Measurements from ENCODE around the gene ZNF200. TPM values are rescaled to one million over a fixed set of nuclear protein-coding genes. Genes with fewer than 3 reads are reported as not detected.
"Not testable (repeated sequence)": the region's sequence is repeated elsewhere in the genome, so short reads cannot be mapped to it uniquely, and the experiment has no call there.

ZNF200 gene
- 13.6 and 15.8 TPM in 2 replicates for total RNA-seq

GRCh38 chr16:3234857-3235561, at the start of gene ZNF200:
Gene ZNF200, minus strand, starts transcription at chr16:3235158. Its CDS starts 1,403 bp downstream, at chr16:3233755.
- H3K27me3 Mint-ChIP-seq (ENCODE audit: insufficient read depth): no peaks in the 10 kb centered on the region
- peak; percentile 91 for DNase-seq (ENCODE audit: low spot score)
- H3K27ac Mint-ChIP-seq: peak within 1 kb of the TSS; percentile 94
- intact Hi-C loops (cut with micrococcal nuclease): loop anchor here (1.0 to 5.0 kb wide), 7 partner anchors 20 to 209 kb away; partner anchors contain the start of genes TIGD7, ZNF174, ZNF75A and ZSCAN32
- H3K9me3 Mint-ChIP-seq: peaks cover 31% of the 10 kb centered on the region
- H3K4me3 Mint-ChIP-seq: peak within 1 kb of the TSS; percentile 94
- H3K4me1 Mint-ChIP-seq (ENCODE audit: low read depth): peaks cover 15% of the 10 kb centered on the region
- peaks cover 38% of the 10 kb centered on the region for H3K36me3 Mint-ChIP-seq (ENCODE audit: low read depth)

GRCh38 chr16:3283543-3284447, 48.8 kb upstream of the ZNF200 start:
- peaks cover 49% of the 10 kb centered on the region for H3K36me3 Mint-ChIP-seq (ENCODE audit: low read depth)

GRCh38 chr16:3282730-3283542, 48.0 kb upstream of the ZNF200 start, which contains the start of gene ZNF263:
Gene ZNF263, plus strand, starts transcription at chr16:3283491. Its CDS starts 328 bp downstream, at chr16:3283819.
- intact Hi-C loops (cut with micrococcal nuclease): loop anchor here (1.0 to 5.0 kb wide), 9 partner anchors 19 to 217 kb away; partner anchors contain the start of genes NAA60, OR1F1, TIGD7 and ZNF174
- Mint-ChIP-seq H3K27ac (peak within 1 kb of the TSS; percentile 97), H3K36me3 (ENCODE audit: low read depth) (peaks cover 40% of the 10 kb centered on the region), H3K27me3 (ENCODE audit: insufficient read depth) (no peaks in the 10 kb centered on the region), H3K9me3 (peaks cover 34% of the 10 kb centered on the region), H3K4me3 (peak within 1 kb of the TSS; percentile 96), H3K4me1 (ENCODE audit: low read depth) (peaks cover 23% of the 10 kb centered on the region)
- peak; percentile 90 for DNase-seq (ENCODE audit: low spot score)

More at GRCh38 chr16:3283543-3284447, 48.8 kb upstream of the ZNF200 start:
- intact Hi-C loops (cut with micrococcal nuclease): loop anchor here (1.0 to 5.0 kb wide), 8 partner anchors 19 to 217 kb away; partner anchors contain the start of genes NAA60, OR1F1, TIGD7 and ZNF174
- peaks cover 23% of the 10 kb centered on the region for H3K4me1 Mint-ChIP-seq (ENCODE audit: low read depth)
- peak overlapping the region; percentile 97 for H3K27ac Mint-ChIP-seq
- H3K9me3 Mint-ChIP-seq: peaks cover 35% of the 10 kb centered on the region
- DNase-seq (ENCODE audit: low spot score): no peak
- peak overlapping the region; percentile 96 for H3K4me3 Mint-ChIP-seq
- no peaks in the 10 kb centered on the region for H3K27me3 Mint-ChIP-seq (ENCODE audit: insufficient read depth)

GRCh38 chr16:3282103-3282729, 47.3 kb upstream of the ZNF200 start:
- DNase-seq (ENCODE audit: low spot score): no peak
- Mint-ChIP-seq H3K27ac (peak overlapping the region; percentile 97), H3K4me3 (peak overlapping the region; percentile 94), H3K36me3 (ENCODE audit: low read depth) (peaks cover 35% of the 10 kb centered on the region), H3K27me3 (ENCODE audit: insufficient read depth) (peaks cover 3% of the 10 kb centered on the region), H3K9me3 (peaks cover 28% of the 10 kb centered on the region), H3K4me1 (ENCODE audit: low read depth) (peaks cover 23% of the 10 kb centered on the region)
- intact Hi-C loops (cut with micrococcal nuclease): loop anchor here (1.0 to 5.0 kb wide), 3 partner anchors 47 to 161 kb away; partner anchors contain the start of genes NAA60, OR1F1, ZNF200 and ZNF597

GRCh38 chr16:3281222-3281820, 46.4 kb upstream of the ZNF200 start:
- H3K27me3 Mint-ChIP-seq (ENCODE audit: insufficient read depth): peaks cover 5% of the 10 kb centered on the region
- H3K4me1 Mint-ChIP-seq (ENCODE audit: low read depth): peaks cover 23% of the 10 kb centered on the region
- H3K4me3 Mint-ChIP-seq: peak overlapping the region; percentile 30
- H3K27ac Mint-ChIP-seq: no peak overlapping the region
- peaks cover 27% of the 10 kb centered on the region for H3K36me3 Mint-ChIP-seq (ENCODE audit: low read depth)
- DNase-seq (ENCODE audit: low spot score): no peak
- intact Hi-C loops (cut with micrococcal nuclease): loop anchor here (5.0 kb wide), 1 partner anchor 94 kb away; the partner anchor contains the start of gene OR1F1
- H3K9me3 Mint-ChIP-seq: peaks cover 24% of the 10 kb centered on the region

- H3K4me1 Mint-ChIP-seq (ENCODE audit: low read depth): no peaks in the 10 kb centered on the region
- H3K27ac Mint-ChIP-seq: no peak overlapping the region
- peaks cover 3% of the 10 kb centered on the region for H3K36me3 Mint-ChIP-seq (ENCODE audit: low read depth)
- peaks cover 6% of the 10 kb centered on the region for H3K27me3 Mint-ChIP-seq (ENCODE audit: insufficient read depth)
- peaks cover 19% of the 10 kb centered on the region for H3K9me3 Mint-ChIP-seq
- intact Hi-C loops (cut with micrococcal nuclease): no loop called here
- no peak overlapping the region for H3K4me3 Mint-ChIP-seq
- no peak for DNase-seq (ENCODE audit: low spot score)
These were observed 41.7 kb upstream of the ZNF200 start for GRCh38 chr16:3276679-3277078.

GRCh38 chr16:3274947-3275346, 40.0 kb upstream of the ZNF200 start:
- H3K9me3 Mint-ChIP-seq: peaks cover 18% of the 10 kb centered on the region
- no peak for DNase-seq (ENCODE audit: low spot score)
- peaks cover 3% of the 10 kb centered on the region for H3K36me3 Mint-ChIP-seq (ENCODE audit: low read depth)
- H3K27ac Mint-ChIP-seq: no peak overlapping the region
- no peak overlapping the region for H3K4me3 Mint-ChIP-seq
- no peaks in the 10 kb centered on the region for H3K4me1 Mint-ChIP-seq (ENCODE audit: low read depth)
- peaks cover 6% of the 10 kb centered on the region for H3K27me3 Mint-ChIP-seq (ENCODE audit: insufficient read depth)
- intact Hi-C loops (cut with micrococcal nuclease): no loop called here

- H3K9me3 Mint-ChIP-seq: peaks cover 22% of the 10 kb centered on the region
- H3K27me3 Mint-ChIP-seq (ENCODE audit: insufficient read depth): peaks cover 6% of the 10 kb centered on the region
- H3K36me3 Mint-ChIP-seq (ENCODE audit: low read depth): peaks cover 3% of the 10 kb centered on the region
- intact Hi-C loops (cut with micrococcal nuclease): no loop called here
- no peak overlapping the region for H3K27ac Mint-ChIP-seq
- DNase-seq (ENCODE audit: low spot score): no peak
- no peak overlapping the region for H3K4me3 Mint-ChIP-seq
- H3K4me1 Mint-ChIP-seq (ENCODE audit: low read depth): no peaks in the 10 kb centered on the region
These were observed 39.5 kb upstream of the ZNF200 start for GRCh38 chr16:3274490-3274889.

- peaks cover 19% of the 10 kb centered on the region for H3K36me3 Mint-ChIP-seq (ENCODE audit: low read depth)
- peaks cover 31% of the 10 kb centered on the region for H3K9me3 Mint-ChIP-seq
- DNase-seq (ENCODE audit: low spot score); intact Hi-C loops (cut with micrococcal nuclease); H3K27ac Mint-ChIP-seq; H3K4me3 Mint-ChIP-seq; H3K4me1 Mint-ChIP-seq (ENCODE audit: low read depth); H3K27me3 Mint-ChIP-seq (ENCODE audit: insufficient read depth): not testable (repeated sequence)
These were observed 36.3 kb upstream of the ZNF200 start for GRCh38 chr16:3271281-3271680.

GRCh38 chr16:3270718-3271117, 35.8 kb upstream of the ZNF200 start:
- intact Hi-C loops (cut with micrococcal nuclease); H3K4me1 Mint-ChIP-seq (ENCODE audit: low read depth); H3K27me3 Mint-ChIP-seq (ENCODE audit: insufficient read depth); H3K4me3 Mint-ChIP-seq; H3K27ac Mint-ChIP-seq; DNase-seq (ENCODE audit: low spot score): not testable (repeated sequence)
- Mint-ChIP-seq H3K36me3 (ENCODE audit: low read depth) (peaks cover 17% of the 10 kb centered on the region), H3K9me3 (peaks cover 29% of the 10 kb centered on the region)

- Mint-ChIP-seq H3K27ac (no peak overlapping the region), H3K36me3 (ENCODE audit: low read depth) (peaks cover 20% of the 10 kb centered on the region), H3K27me3 (ENCODE audit: insufficient read depth) (no peaks in the 10 kb centered on the region), H3K4me3 (no peak overlapping the region), H3K4me1 (ENCODE audit: low read depth) (peaks cover 11% of the 10 kb centered on the region), H3K9me3 (peaks cover 22% of the 10 kb centered on the region)
- DNase-seq (ENCODE audit: low spot score): no peak
- intact Hi-C loops (cut with micrococcal nuclease): loop anchor here (10.0 kb wide), 1 partner anchor 347 kb away; the partner anchor contains the start of gene SLX4
These were observed 33.3 kb upstream of the ZNF200 start for GRCh38 chr16:3268294-3268693.
